ENCODE data around the gene CISH. TPM values are rescaled to one million over a fixed set of nuclear protein-coding genes. Genes with fewer than 3 reads are reported as not detected.
A peak's percentile ranks its signal among the peaks of the same experiment; 100 is the strongest.

The CISH gene
- total and polyA plus RNA-seq, 9 of the 15 experiments (the other 6 are each of a cell fraction or from before 2014, with no cell fraction given), result 1.7 to 47.7 (median 18.3) TPM

- no peak overlapping the region for H3K27ac ChIP-seq (ENCODE audit: extremely low read depth, low read depth, low read length)
- H3K9me1 ChIP-seq (ENCODE audit: control insufficient read depth, insufficient read depth, low read length), result no peaks in the 10 kb centered on the region
- ChIA-PET CTCF (ENCODE audit: low intra/inter-chr PET ratio) (interaction anchor here (0.7 kb wide), 1 partner anchor 16 kb away, joined by 3 read pairs; the partner anchor contains the start of gene MAPKAPK3), POLR2A (interaction anchor here (0.6 to 2.1 kb wide), 7 partner anchors 10 to 283 kb away, joined by 3 to 9 read pairs (median 4); no protein-coding TSS in a partner anchor)
- 0 out of 4 replicates have a peak overlapping the region, but pooled peaks of 1 of the 2 experiments have one; percentile 37 for H3K9ac ChIP-seq (ENCODE audit: insufficient read depth in 1 of 2, low read depth in 2 of 2, low read length in 2 of 2)
- no TSS peak for BruUV-seq (replicated peaks)
- no peaks in the 10 kb centered on the region for H3K9me3 ChIP-seq (replicated peaks; ENCODE audit: control insufficient read depth, insufficient read depth, low read depth, low read length)
- peaks cover 23% of the 10 kb centered on the region for H3K79me2 ChIP-seq (ENCODE audit: control insufficient read depth, insufficient read depth, low read length)
- in situ Hi-C loops (cut with MboI), result loop anchor here (25.0 kb wide), 1 partner anchor 1055 kb away; no protein-coding TSS in a partner anchor
- intact Hi-C loops (cut with micrococcal nuclease), result no loop called here
- H3K4me1 ChIP-seq (replicated peaks in 1 of 2; ENCODE audit: control insufficient read depth in 2 of 2, insufficient read depth in 2 of 2, low read length in 2 of 2), result peaks cover 0 to 14% of the 10 kb centered on the region in 2 experiments; a peak in 4 of 5 replicates
- H3K4me2 ChIP-seq (ENCODE audit: insufficient read depth, low read length), result no peak overlapping the region
- H2AFZ ChIP-seq (ENCODE audit: low read depth, low read length), result no peak overlapping the region
- H3K4me3 ChIP-seq, result no peak overlapping the region
- H3K27me3 ChIP-seq (ENCODE audit: control insufficient read depth in 2 of 2, insufficient read depth in 2 of 2, low read length in 2 of 2), result no peaks in the 10 kb centered on the region
- FAIRE-seq, result no peak
- peaks cover 23% of the 10 kb centered on the region for H4K20me1 ChIP-seq (replicated peaks; ENCODE audit: control insufficient read depth, insufficient read depth, low read length)
- peak in 3 of 4 experiments; percentile 17 to 32 (median 27) for DNase-seq (ENCODE audit: extremely low read depth in 1 of 4, low spot score in 3 of 4)
- ATAC-seq, result peak; percentile 62
- WGBS (ENCODE audit: insufficient coverage, low coverage, missing lambda C conversion rate), result 27% methylated on average over 5 of the region's 5 CpGs
- H3K36me3 ChIP-seq (ENCODE audit: control insufficient read depth, insufficient read depth, low read length), result peaks cover 19% of the 10 kb centered on the region; the same call in 1 of the 3 replicates
- TF ChIP-seq SAFB (IDR thresholded peaks at IDR 0.05; ENCODE audit: borderline replicate concordance, low read depth, low read length) (no peak), HMG20A (CRISPR knock-in tag; conservative IDR thresholded peaks at IDR 0.05) (no peak), ADNP (tag; IDR thresholded peaks at IDR 0.05) (no peak), NCOA6 (IDR thresholded peaks at IDR 0.05) (no peak), PKNOX1 (IDR thresholded peaks at IDR 0.05) (peak; percentile 64), ZNF277 (CRISPR knock-in tag; IDR thresholded peaks at IDR 0.05; ENCODE audit: borderline replicate concordance) (no peak), TSC22D4 (tag; IDR thresholded peaks at IDR 0.05) (no peak), U2AF1 (optimal IDR thresholded peaks at IDR 0.05; ENCODE audit: low read depth, low read length) (no peak), GABPA (tag; conservative IDR thresholded peaks at IDR 0.05; ENCODE audit: low read depth) (peak; percentile 27; the same call in 1 of the 2 replicates), RAD21 (CRISPR knock-in tag; conservative IDR thresholded peaks at IDR 0.05 in 1 of 2, IDR thresholded peaks at IDR 0.05 in 1 of 2) (peak in 1 of 2 experiments; percentile 18; a peak in 1 of 4 replicates), NR2C2 (CRISPR knock-in tag; IDR thresholded peaks at IDR 0.05) (no peak), NR2C2 (tag; IDR thresholded peaks at IDR 0.05) (peak; percentile 61; the same call in 1 of the 2 replicates), MEIS2 (IDR thresholded peaks at IDR 0.05; ENCODE audit: partially characterized antibody) (peak; percentile 88), CHD4 (IDR thresholded peaks at IDR 0.05; ENCODE audit: insufficient read depth, insufficient replicate concordance, low read depth, low read length, poor library complexity, severe bottlenecking) (no peak), GATA2 (CRISPR knock-in tag; IDR thresholded peaks at IDR 0.05) (0 out of 2 replicates have a peak, but pooled peaks have one; percentile 35), ETV1 (tag; conservative IDR thresholded peaks at IDR 0.05; ENCODE audit: low read depth) (peak; percentile 37; the same call in 1 of the 2 replicates)
- TF ChIP-seq, protein P1, sequence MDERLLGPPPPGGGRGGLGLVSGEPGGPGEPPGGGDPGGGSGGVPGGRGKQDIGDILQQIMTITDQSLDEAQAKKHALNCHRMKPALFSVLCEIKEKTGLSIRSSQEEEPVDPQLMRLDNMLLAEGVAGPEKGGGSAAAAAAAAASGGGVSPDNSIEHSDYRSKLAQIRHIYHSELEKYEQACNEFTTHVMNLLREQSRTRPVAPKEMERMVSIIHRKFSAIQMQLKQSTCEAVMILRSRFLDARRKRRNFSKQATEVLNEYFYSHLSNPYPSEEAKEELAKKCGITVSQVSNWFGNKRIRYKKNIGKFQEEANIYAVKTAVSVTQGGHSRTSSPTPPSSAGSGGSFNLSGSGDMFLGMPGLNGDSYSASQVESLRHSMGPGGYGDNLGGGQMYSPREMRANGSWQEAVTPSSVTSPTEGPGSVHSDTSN (CRISPR knock-in tag; IDR thresholded peaks at IDR 0.05; ENCODE audit: low read depth), result no peak
- TF ChIP-seq, protein P1 (tag; conservative IDR thresholded peaks at IDR 0.05; ENCODE audit: low read depth), result peak; percentile 82
Observed at GRCh38 chr3:50632450-50632849, 20.9 kb upstream of the CISH start.

All from K562 (cell line).